ENCODE results near the gene NAGPA. TPM values are rescaled to one million over a fixed set of nuclear protein-coding genes. Genes with fewer than 3 reads are reported as not detected.

NAGPA gene
- total RNA-seq, 2 donors from 2014 or later = 8.1 to 12.7 TPM

- H3K9me3 ChIP-seq = no peaks in the 10 kb centered on the region
- H3K4me1 ChIP-seq = peaks cover 0 to 8% of the 10 kb centered on the region in 2 donors
- no peaks in the 10 kb centered on the region for H3K27me3 ChIP-seq
- no peak for DNase-seq (ENCODE audit: low spot score)
- TF ChIP-seq CTCF (IDR thresholded peaks at IDR 0.05) = no peak
- no peak overlapping the region for H3K27ac ChIP-seq
- no peaks in the 10 kb centered on the region for H3K36me3 ChIP-seq
- no peak overlapping the region for H3K4me3 ChIP-seq
Observed at GRCh38 chr16:5062790-5063765, 29.3 kb upstream of the NAGPA start.

DNA sequence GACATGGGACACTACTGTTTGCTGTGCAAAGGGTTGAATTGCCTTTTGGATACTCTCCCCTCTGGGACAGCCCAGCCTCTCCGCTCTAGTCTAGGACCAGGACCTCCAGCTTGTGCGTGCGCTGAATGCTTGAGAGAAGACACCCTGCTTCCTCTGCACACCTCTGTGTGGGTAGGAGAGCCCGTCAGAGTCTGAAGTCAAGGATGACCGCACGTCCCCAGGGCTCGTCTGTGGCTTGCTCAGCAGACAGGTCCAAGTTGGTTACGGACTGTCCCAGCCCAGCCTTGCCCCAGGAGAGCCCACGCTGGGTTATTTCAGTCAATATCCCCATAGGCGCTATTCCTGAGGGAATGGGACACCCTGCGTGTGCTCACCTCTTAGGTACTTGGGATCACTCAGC, 28.3 kb upstream of the NAGPA start:
- Histone ChIP-seq H3K27me3 (no peaks in the 10 kb centered on the region), H3K36me3 (no peaks in the 10 kb centered on the region), H3K4me3 (no peak overlapping the region), H3K9me3 (no peaks in the 10 kb centered on the region), H3K27ac (no peak overlapping the region), H3K4me1 (peaks cover 0 to 8% of the 10 kb centered on the region in 2 donors)
- TF ChIP-seq CTCF (IDR thresholded peaks at IDR 0.05) = no peak
- no peak for DNase-seq (ENCODE audit: low spot score)

- no peak for DNase-seq (ENCODE audit: low spot score)
- H3K27ac ChIP-seq = no peak overlapping the region
Observed at GRCh38 chr16:5060073-5060641, 26.4 kb upstream of the NAGPA start.

GRCh38 chr16:5059386-5060072, 25.8 kb upstream of the NAGPA start:
- no peak for DNase-seq (ENCODE audit: low spot score)
- no peak overlapping the region for H3K4me3 ChIP-seq
- no peak for TF ChIP-seq CTCF (IDR thresholded peaks at IDR 0.05)
- no peak overlapping the region for H3K27ac ChIP-seq
- no peaks in the 10 kb centered on the region for H3K9me3 ChIP-seq
- H3K4me1 ChIP-seq = no peaks in the 10 kb centered on the region
- no peaks in the 10 kb centered on the region for H3K36me3 ChIP-seq
- no peaks in the 10 kb centered on the region for H3K27me3 ChIP-seq

More at GRCh38 chr16:5060073-5060641, 26.4 kb upstream of the NAGPA start:
- Histone ChIP-seq H3K9me3 (no peaks in the 10 kb centered on the region), H3K4me1 (peaks cover 0 to under 1% of the 10 kb centered on the region in 2 donors), H3K27me3 (no peaks in the 10 kb centered on the region), H3K4me3 (no peak overlapping the region), H3K36me3 (no peaks in the 10 kb centered on the region)
- TF ChIP-seq CTCF (IDR thresholded peaks at IDR 0.05) = no peak

- TF ChIP-seq CTCF (IDR thresholded peaks at IDR 0.05) = no peak
- Histone ChIP-seq H3K4me1 (no peaks in the 10 kb centered on the region), H3K27ac (no peak overlapping the region), H3K36me3 (no peaks in the 10 kb centered on the region), H3K9me3 (no peaks in the 10 kb centered on the region), H3K4me3 (no peak overlapping the region), H3K27me3 (no peaks in the 10 kb centered on the region)
- DNase-seq (ENCODE audit: low spot score) = no peak
Observed at GRCh38 chr16:5058476-5058875, 24.7 kb upstream of the NAGPA start.

Measured in right atrium auricular region (tissue), 2 donors.